ENCODE results near the gene ABHD3. TPM values are rescaled to one million over a fixed set of nuclear protein-coding genes. Genes with fewer than 3 reads are reported as not detected.

The ABHD3 gene
- total RNA-seq, 2 experiments from 2014 or later, result 24.1 to 25.4 TPM

DNA sequence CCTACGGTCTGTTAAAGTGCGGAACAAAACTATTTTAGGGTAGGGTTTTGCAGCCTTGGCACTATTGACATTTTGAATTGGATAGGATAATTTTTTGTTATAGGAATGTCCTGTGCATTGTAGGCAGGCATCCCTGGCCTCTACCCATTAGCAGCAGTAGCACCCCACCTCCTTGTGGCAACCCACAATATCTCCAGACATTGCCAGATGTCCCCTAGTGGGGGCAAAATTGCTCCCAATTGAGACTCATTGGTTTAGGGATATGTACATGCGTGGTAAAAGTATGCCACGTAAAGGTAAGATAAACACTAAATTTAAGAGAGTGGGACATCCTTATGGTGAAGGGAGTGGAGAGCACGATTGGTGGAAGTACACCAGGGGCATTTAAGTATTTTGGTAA, 40.7 kb upstream of the ABHD3 start:
- no peaks in the 10 kb centered on the region for H3K27me3 Mint-ChIP-seq

DNA sequence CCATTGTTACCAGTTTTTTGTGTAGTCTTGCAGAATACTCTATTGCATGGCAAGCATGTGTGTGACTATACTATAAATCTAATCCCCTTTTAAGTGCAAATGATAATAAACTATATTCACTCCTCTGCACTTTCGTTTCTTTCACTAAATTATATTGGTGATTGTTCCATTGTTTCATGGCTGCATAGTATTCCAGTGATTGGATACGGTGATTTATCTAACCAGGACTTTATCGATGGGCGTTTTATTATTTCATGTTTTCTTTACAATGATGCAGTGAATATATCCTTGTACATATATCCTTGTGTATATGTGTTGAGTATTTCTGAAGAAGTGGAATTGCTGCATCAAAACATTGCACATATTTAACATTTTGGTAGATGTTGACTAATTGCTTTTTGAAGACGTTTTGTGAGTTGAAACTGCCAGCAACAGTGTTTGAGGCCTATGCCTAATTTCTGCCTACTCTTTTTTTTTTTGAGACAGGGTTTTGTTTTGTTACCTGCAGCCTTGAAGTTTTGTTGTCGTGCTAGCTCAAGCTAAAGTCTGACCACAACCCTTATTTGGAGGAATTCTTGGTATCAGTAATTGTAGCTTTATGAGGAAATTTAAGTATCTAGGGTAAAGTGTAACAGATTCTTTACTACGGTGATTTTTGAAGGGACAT, 38.7 kb upstream of the ABHD3 start:
- peak overlapping the region; percentile 79 for H3K27ac Mint-ChIP-seq
- Histone ChIP-seq H3K4me3 (ENCODE audit: low read length) (peak overlapping the region; percentile 94), H3K9me3 (ENCODE audit: control insufficient read depth in 1 of 2, insufficient read depth in 1 of 2, low read length in 2 of 2) (no peaks in the 10 kb centered on the region), H3K4me1 (ENCODE audit: insufficient read depth, low read length) (peaks cover 31% of the 10 kb centered on the region), H3K27me3 (ENCODE audit: control insufficient read depth in 1 of 2, insufficient read depth in 2 of 2, low read length in 2 of 2) (no peaks in the 10 kb centered on the region), H3K27ac (ENCODE audit: low read depth in 1 of 2, low read length in 2 of 2) (peak overlapping the region in 1 of 2 donors; percentile 22), H3K36me3 (ENCODE audit: insufficient read depth, low read length) (no peaks in the 10 kb centered on the region)
- DNase-seq (peak in 3 of 14 experiments; percentile 35 to 44 (median 43)), ATAC-seq (ENCODE audit: poor library complexity) (no peak)
- intact Hi-C loops (cut with DNase I, micrococcal nuclease), result loop anchor here (5.0 to 10.0 kb wide), 3 partner anchors 58 to 141 kb away; partner anchors contain the start of genes ESCO1 (in 1 of the 2) and SNRPD1 (in 1 of the 2)
- H3K36me3 Mint-ChIP-seq (ENCODE audit: low read depth), result peaks cover 7% of the 10 kb centered on the region
- TF ChIP-seq, protein P1, sequence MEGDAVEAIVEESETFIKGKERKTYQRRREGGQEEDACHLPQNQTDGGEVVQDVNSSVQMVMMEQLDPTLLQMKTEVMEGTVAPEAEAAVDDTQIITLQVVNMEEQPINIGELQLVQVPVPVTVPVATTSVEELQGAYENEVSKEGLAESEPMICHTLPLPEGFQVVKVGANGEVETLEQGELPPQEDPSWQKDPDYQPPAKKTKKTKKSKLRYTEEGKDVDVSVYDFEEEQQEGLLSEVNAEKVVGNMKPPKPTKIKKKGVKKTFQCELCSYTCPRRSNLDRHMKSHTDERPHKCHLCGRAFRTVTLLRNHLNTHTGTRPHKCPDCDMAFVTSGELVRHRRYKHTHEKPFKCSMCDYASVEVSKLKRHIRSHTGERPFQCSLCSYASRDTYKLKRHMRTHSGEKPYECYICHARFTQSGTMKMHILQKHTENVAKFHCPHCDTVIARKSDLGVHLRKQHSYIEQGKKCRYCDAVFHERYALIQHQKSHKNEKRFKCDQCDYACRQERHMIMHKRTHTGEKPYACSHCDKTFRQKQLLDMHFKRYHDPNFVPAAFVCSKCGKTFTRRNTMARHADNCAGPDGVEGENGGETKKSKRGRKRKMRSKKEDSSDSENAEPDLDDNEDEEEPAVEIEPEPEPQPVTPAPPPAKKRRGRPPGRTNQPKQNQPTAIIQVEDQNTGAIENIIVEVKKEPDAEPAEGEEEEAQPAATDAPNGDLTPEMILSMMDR (IDR thresholded peaks at IDR 0.05), result no peak
- no peaks in the 10 kb centered on the region for H3K27me3 Mint-ChIP-seq
- peaks cover 68% of the 10 kb centered on the region for H3K4me1 Mint-ChIP-seq (ENCODE audit: low read depth)
- peak overlapping the region; percentile 91 for H3K4me3 Mint-ChIP-seq
- POLR2A ChIA-PET, result interaction anchor here (0.8 to 4.3 kb wide), 3 partner anchors 61 to 144 kb away, joined by 3 to 86 read pairs (median 3); partner anchors contain the start of gene ESCO1
- no peaks in the 10 kb centered on the region for H3K9me3 Mint-ChIP-seq
- CTCF ChIA-PET, result interaction anchor here (1.1 to 2.1 kb wide), 3 partner anchors 36 to 143 kb away, joined by 4 to 11 read pairs (median 4); partner anchors contain the start of genes ABHD3 and ESCO1

More for the DNA sequence above, 40.7 kb upstream of the ABHD3 start:
- no peak overlapping the region for H3K27ac ChIP-seq (ENCODE audit: low read depth in 1 of 2, low read length in 2 of 2)
- peaks cover 29% of the 10 kb centered on the region for H3K4me1 ChIP-seq (ENCODE audit: insufficient read depth, low read length)
- H3K27me3 ChIP-seq (ENCODE audit: control insufficient read depth in 1 of 2, insufficient read depth in 2 of 2, low read length in 2 of 2), result no peaks in the 10 kb centered on the region
- no peaks in the 10 kb centered on the region for H3K36me3 ChIP-seq (ENCODE audit: insufficient read depth, low read length)
- CTCF ChIA-PET, result no interaction called here
- no peak for ATAC-seq (ENCODE audit: poor library complexity)
- H3K4me3 ChIP-seq (ENCODE audit: low read length), result no peak overlapping the region
- H3K36me3 Mint-ChIP-seq (ENCODE audit: low read depth), result peaks cover 7% of the 10 kb centered on the region
- H3K27ac Mint-ChIP-seq, result peak overlapping the region; percentile 8
- H3K4me3 Mint-ChIP-seq, result peak overlapping the region; percentile 31
- POLR2A ChIA-PET, result interaction anchor here (1.4 kb wide), 1 partner anchor 41 kb away, joined by 3 read pairs; the partner anchor contains the start of gene ABHD3
- TF ChIP-seq, protein P1 (IDR thresholded peaks at IDR 0.05), result no peak
- H3K9me3 Mint-ChIP-seq, result no peaks in the 10 kb centered on the region
- H3K4me1 Mint-ChIP-seq (ENCODE audit: low read depth), result peaks cover 65% of the 10 kb centered on the region
- intact Hi-C loops (cut with DNase I, micrococcal nuclease), result loop anchor here in 1 of 2 experiments (10.0 kb wide), 1 partner anchor 60 kb away; no protein-coding TSS in a partner anchor
- DNase-seq, result peak in 3 of 14 experiments; percentile 21 to 52 (median 38)
- no peaks in the 10 kb centered on the region for H3K9me3 ChIP-seq (ENCODE audit: control insufficient read depth in 1 of 2, insufficient read depth in 1 of 2, low read length in 2 of 2)

GRCh38 chr18:21742315-21742687, 37.7 kb upstream of the ABHD3 start:
- Histone ChIP-seq H3K4me3 (ENCODE audit: low read length) (peak overlapping the region; percentile 94), H3K36me3 (ENCODE audit: insufficient read depth, low read length) (no peaks in the 10 kb centered on the region), H3K27ac (ENCODE audit: low read depth in 1 of 2, low read length in 2 of 2) (no peak overlapping the region), H3K4me1 (ENCODE audit: insufficient read depth, low read length) (peaks cover 30% of the 10 kb centered on the region), H3K9me3 (ENCODE audit: control insufficient read depth in 1 of 2, insufficient read depth in 1 of 2, low read length in 2 of 2) (no peaks in the 10 kb centered on the region), H3K27me3 (ENCODE audit: control insufficient read depth in 1 of 2, insufficient read depth in 2 of 2, low read length in 2 of 2) (no peaks in the 10 kb centered on the region)
- DNase-seq (peak in 1 of 14 experiments; percentile 9), ATAC-seq (ENCODE audit: poor library complexity) (no peak)
- H3K4me3 Mint-ChIP-seq, result peak overlapping the region; percentile 91
- no peaks in the 10 kb centered on the region for H3K27me3 Mint-ChIP-seq
- ChIA-PET CTCF (interaction anchor here (0.7 to 2.1 kb wide), 4 partner anchors 35 to 273 kb away, joined by 3 to 11 read pairs (median 4); partner anchors contain the start of genes ABHD3 and ESCO1), POLR2A (interaction anchor here (0.6 to 4.3 kb wide), 5 partner anchors 38 to 143 kb away, joined by 3 to 86 read pairs (median 27); partner anchors contain the start of genes ABHD3, ESCO1 and SNRPD1)
- H3K4me1 Mint-ChIP-seq (ENCODE audit: low read depth), result peaks cover 58% of the 10 kb centered on the region
- peaks cover 7% of the 10 kb centered on the region for H3K36me3 Mint-ChIP-seq (ENCODE audit: low read depth)
- peak overlapping the region; percentile 79 for H3K27ac Mint-ChIP-seq
- H3K9me3 Mint-ChIP-seq, result no peaks in the 10 kb centered on the region
- TF ChIP-seq, protein P1 (IDR thresholded peaks at IDR 0.05), result no peak
- intact Hi-C loops (cut with DNase I, micrococcal nuclease), result loop anchor here (5.0 to 10.0 kb wide), 3 partner anchors 58 to 140 kb away; partner anchors contain the start of genes ESCO1 (in 1 of the 2) and SNRPD1 (in 1 of the 2)

All from CD4-positive, alpha-beta T cell (primary cell).